IMR-90 (cell line): ENCODE data around the gene ZNF2.

ENCODE experiments used
- CEBPB ChIP-seq: IDR thresholded peaks from 2 replicates; pipeline ENCODE4 v1.6.1; 2012; ENCODE audit warnings: low read depth, low read length, improper control_type of control experiment
- CTCF ChIP-seq: conservative IDR thresholded peaks from 2 replicates; pipeline ENCODE4 v1.5.1; 2012; ENCODE audit warnings: mild to moderate bottlenecking, low read depth, low read length, improper control_type of control experiment
- ELK1 ChIP-seq: fragments of 150-350 bp; IDR thresholded peaks from 2 replicates; pipeline ENCODE4 v1.6.1; 2016; ENCODE audit warnings: low read depth, mild to moderate bottlenecking, low read length, moderate library complexity, borderline replicate concordance
- FOS ChIP-seq: fragments of 150-350 bp; IDR thresholded peaks from 2 replicates; pipeline ENCODE4 v1.6.1; 2016; ENCODE audit warnings: low read depth, low read length
- MAFK ChIP-seq: IDR thresholded peaks from 2 replicates; pipeline ENCODE4 v1.6.1; 2012; ENCODE audit warnings: low read depth, low read length, improper control_type of control experiment
- MAZ ChIP-seq: IDR thresholded peaks from 2 replicates; pipeline ENCODE4 v1.6.1; 2012; ENCODE audit warnings: low read depth, mild to moderate bottlenecking, low read length, improper control_type of control experiment, moderate library complexity, borderline replicate concordance
- MXI1 ChIP-seq: IDR thresholded peaks from 2 replicates; pipeline ENCODE4 v1.6.1; 2012; ENCODE audit warnings: low read depth, mild to moderate bottlenecking, low read length, moderate library complexity, borderline replicate concordance
- NFE2L2 ChIP-seq: fragments of 150-350 bp; IDR thresholded peaks from 2 replicates; pipeline ENCODE4 v1.6.1; 2016; ENCODE audit warnings: low read depth, mild to moderate bottlenecking, low read length
- POLR2A ChIP-seq: IDR thresholded peaks from 2 replicates; pipeline ENCODE4 v1.6.1; 2012; ENCODE audit warnings: mild to moderate bottlenecking, low read depth, low read length
- RAD21 ChIP-seq: IDR thresholded peaks from 2 replicates; pipeline ENCODE4 v1.6.1; 2012; ENCODE audit warnings: low read length, improper control_type of control experiment
- RFX5 ChIP-seq: IDR thresholded peaks from 2 replicates; pipeline ENCODE4 v1.8.0; 2012; ENCODE audit warnings: low read depth, mild to moderate bottlenecking, low read length, moderate library complexity
- SMC3 ChIP-seq: fragments of 150-350 bp; IDR thresholded peaks from 2 replicates; pipeline ENCODE4 v1.6.1; 2016; ENCODE audit warnings: low read depth, mild to moderate bottlenecking, antibody characterized with exemption, low read length, moderate library complexity
- USF2 ChIP-seq: fragments of 150-350 bp; IDR thresholded peaks from 2 replicates; pipeline ENCODE4 v1.6.1; 2017; ENCODE audit warnings: mild to moderate bottlenecking, antibody characterized with exemption, low read length, low read depth

GRCh38 chr2:95232232-95232631 is 66.6 kb downstream of the ZNF2 start:
- TF ChIP-seq MAFK (no peak), CEBPB (no peak), USF2 (no peak), CTCF (no peak), ELK1 (no peak), POLR2A (no peak), RFX5 (no peak), MXI1 (no peak), FOS (no peak), SMC3 (no peak), NFE2L2 (no peak), MAZ (no peak), RAD21 (no peak)
